NCI-H510A treated with DMSO at 0.1 percent for 48 hours (cell line): ENCODE data around the gene NLRP1.

Source experiments
- DNase-seq: peaks from one replicate; lab custom pipeline; 2025; lab: John Stamatoyannopoulos, UW

The NLRP1 gene

GRCh38 chr17:5478992-5479391, 105.3 kb downstream of the NLRP1 start:
- DNase-seq: no peak

DNA sequence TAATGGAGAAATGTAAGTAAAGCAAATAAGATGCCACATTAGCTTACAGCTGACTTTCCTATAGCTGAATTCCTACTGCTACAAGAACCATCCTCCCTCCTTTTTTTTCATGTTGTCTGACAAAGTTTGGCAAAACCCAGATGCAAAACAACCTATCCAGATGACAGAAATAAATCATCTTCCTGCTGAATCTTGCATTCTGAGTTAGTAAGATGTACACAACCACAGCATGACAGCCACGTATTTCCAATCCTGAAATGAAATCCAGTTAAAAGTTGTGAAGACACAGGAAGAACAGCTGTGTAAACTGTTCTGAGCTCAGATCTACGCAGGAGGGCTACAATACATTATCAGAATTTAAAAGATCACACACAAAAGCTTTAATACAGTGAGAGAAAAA, 110.4 kb downstream of the NLRP1 start:
- no peak for DNase-seq

DNA sequence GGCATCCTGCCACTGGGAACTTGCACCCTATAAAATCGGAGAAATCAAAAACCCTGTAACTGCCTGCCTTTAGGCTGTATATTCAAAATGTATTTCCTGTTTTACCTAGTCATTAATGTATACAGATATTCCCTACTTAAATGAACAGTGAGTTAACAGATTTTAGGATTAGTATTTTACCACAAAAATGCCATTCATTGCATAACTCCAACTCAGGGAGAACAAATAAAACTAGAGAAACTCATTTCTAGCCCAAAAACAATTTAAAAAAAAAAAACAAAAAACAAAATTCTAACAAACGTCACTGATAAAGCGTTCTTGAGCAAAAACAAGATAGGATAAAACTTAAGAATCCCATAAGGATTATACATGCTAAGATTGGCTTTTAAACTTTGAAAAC, 111.8 kb downstream of the NLRP1 start:
- no peak for DNase-seq

DNA sequence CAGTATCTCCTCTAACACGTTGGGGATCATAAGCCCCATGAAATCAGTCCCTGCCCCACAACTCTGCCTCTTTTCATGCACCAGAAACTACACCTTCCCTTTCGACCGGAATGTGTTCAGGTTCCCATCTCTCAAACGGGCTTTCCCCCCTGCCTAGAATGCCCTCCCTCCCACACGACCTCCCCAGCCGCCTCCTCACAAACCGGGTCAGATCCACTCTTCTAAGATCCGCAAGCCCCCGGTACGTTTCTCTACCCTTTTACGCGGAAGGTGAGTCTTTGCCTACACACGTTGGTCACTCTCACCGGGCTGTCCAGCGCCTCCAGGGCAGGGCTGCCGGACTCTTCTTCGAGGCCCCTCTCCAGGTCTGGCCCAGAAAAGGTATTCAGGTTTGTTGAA, 116.2 kb downstream of the NLRP1 start:
- DNase-seq: no peak

DNA sequence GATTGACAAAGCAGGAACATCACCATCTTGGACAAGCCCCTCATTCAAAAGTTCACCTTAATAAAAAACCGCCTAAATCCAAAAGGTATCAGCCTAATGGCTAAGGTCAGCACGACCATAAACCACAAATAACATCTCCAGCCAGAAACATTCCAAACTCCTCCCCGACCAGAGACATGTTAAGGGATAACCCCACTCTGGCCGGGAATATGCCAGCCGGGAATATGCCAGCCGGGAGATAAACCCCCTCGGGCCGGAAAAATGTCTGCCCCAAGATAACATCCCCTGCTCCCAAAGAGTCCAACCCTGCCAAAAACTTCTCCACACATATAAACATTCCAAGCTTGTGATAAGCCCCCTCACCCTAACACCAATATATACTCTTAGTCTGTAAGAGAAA, 116.9 kb downstream of the NLRP1 start:
- no peak for DNase-seq

GRCh38 chr17:5466295-5466694, 118.0 kb downstream of the NLRP1 start:
- DNase-seq: no peak

GRCh38 chr17:5464717-5465507, 119.4 kb downstream of the NLRP1 start:
- DNase-seq: no peak
